GM23338 (cell line): Measurements from ENCODE around the gene RAPGEFL1. TPM values are rescaled to one million over a fixed set of nuclear protein-coding genes. Genes with fewer than 3 reads are reported as not detected.

Source experiments
- ATAC-seq: fragments of 200-7000 bp; cut with Tn5 transposase; 3 replicates; pipeline ENCODE4 v1.9.1; 2020
- DNase-seq: peaks from one replicate; pipeline ENCODE4 v3.0.0-alpha.2; 2015; ENCODE audit warnings: low spot score
- H2AFZ ChIP-seq: fragments of 200-600 bp; sonication (generic); 2 replicates; pipeline ENCODE4 v1.8.0; 2016; ENCODE audit warnings: antibody characterized with exemption, mild to moderate bottlenecking, moderate library complexity
- H3F3A ChIP-seq: fragments of 200-600 bp; sonication (generic); replicated peaks from 2 replicates; pipeline ENCODE4 v1.8.0; 2017; ENCODE audit warnings: antibody characterized with exemption, mixed run types, low read depth
- H3K27ac ChIP-seq: fragments of 200-600 bp; sonication (generic); 2 replicates; pipeline ENCODE4 v1.6.1; 2016; ENCODE audit warnings: low read depth
- H3K27me3 ChIP-seq: fragments of 200-600 bp; sonication (generic); 2 replicates; pipeline ENCODE4 v1.8.0; 2016; ENCODE audit warnings: mild to moderate bottlenecking, mixed run types, moderate library complexity; ENCODE audit not compliant: insufficient read depth
- H3K36me3 ChIP-seq: fragments of 200-600 bp; sonication (generic); 2 replicates; pipeline ENCODE4 v1.8.0; 2016; ENCODE audit warnings: mild to moderate bottlenecking; ENCODE audit not compliant: insufficient read depth
- H3K4me1 ChIP-seq: fragments of 200-600 bp; sonication (generic); 2 replicates; pipeline ENCODE4 v1.8.0; 2016; ENCODE audit warnings: mild to moderate bottlenecking, moderate library complexity; ENCODE audit not compliant: insufficient read depth
- H3K4me2 ChIP-seq: fragments of 200-600 bp; sonication (generic); 2 replicates; pipeline ENCODE4 v1.7.1; 2017; ENCODE audit warnings: mixed run types
- H3K4me3 ChIP-seq: fragments of 200-600 bp; sonication (generic); 2 replicates; pipeline ENCODE4 v1.6.1; 2016; ENCODE audit warnings: mixed run types
- H3K79me2 ChIP-seq: fragments of 200-600 bp; sonication (generic); replicated peaks from 2 replicates; pipeline ENCODE4 v1.8.0; 2017; ENCODE audit warnings: mild to moderate bottlenecking; ENCODE audit not compliant: insufficient read depth
- H3K9me2 ChIP-seq: fragments of 200-600 bp; sonication (generic); 2 replicates; pipeline ENCODE4 v1.8.0; 2017; ENCODE audit not compliant: insufficient read depth
- H4K20me1 ChIP-seq: fragments of 200-600 bp; sonication (generic); replicated peaks from 2 replicates; pipeline ENCODE4 v1.8.0; 2017; ENCODE audit warnings: mild to moderate bottlenecking; ENCODE audit not compliant: insufficient read depth
- H3K27ac Mint-ChIP-seq: 2 replicates; pipeline ENCODE4 v1.8.0; 2020; ENCODE audit warnings: inconsistent platforms, mild to moderate bottlenecking, moderate library complexity, mixed read lengths
- H3K27me3 Mint-ChIP-seq: 3 replicates; pipeline ENCODE4 v1.8.0; 2022; ENCODE audit warnings: low read depth, mild to moderate bottlenecking, moderate library complexity, mixed read lengths, inconsistent platforms; ENCODE audit not compliant: insufficient read depth, poor library complexity
- H3K36me3 Mint-ChIP-seq: 3 replicates; pipeline ENCODE4 v1.8.0; 2021; ENCODE audit warnings: low read depth, mild to moderate bottlenecking, inconsistent platforms, moderate library complexity, mixed read lengths
- H3K4me1 Mint-ChIP-seq: 3 replicates; pipeline ENCODE4 v1.8.0; 2020; ENCODE audit warnings: mild to moderate bottlenecking, inconsistent platforms, mixed read lengths
- H3K4me3 Mint-ChIP-seq: 3 replicates; pipeline ENCODE4 v1.8.0; 2021; ENCODE audit warnings: moderate library complexity, mild to moderate bottlenecking, inconsistent platforms, mixed read lengths
- H3K9me3 Mint-ChIP-seq: 3 replicates; pipeline ENCODE4 v1.8.0; 2020; ENCODE audit warnings: moderate library complexity, mild to moderate bottlenecking, inconsistent platforms, mixed read lengths
- CREB1 ChIP-seq: fragments of 250-450 bp; sonication (Bioruptor Pico); IDR thresholded peaks from 2 replicates; pipeline ENCODE4 v1.5.0; 2020; ENCODE audit warnings: low read depth, mild to moderate bottlenecking, moderate library complexity
- CTCF ChIP-seq, 2 experiments: fragments of 200-600 bp in 1 of 2; sonication (generic) in 1 of 2; conservative IDR thresholded peaks; 2 replicates each; pipeline versions ENCODE4 v1.5.1 to v1.6.1; 2016 to 2017; ENCODE audit warnings: antibody characterized with exemption in 2 of 2, low read depth in 2 of 2, mild to moderate bottlenecking in 2 of 2, moderate library complexity in 1 of 2
- ETS1 ChIP-seq: IDR thresholded peaks from 2 replicates; pipeline ENCODE4 v1.6.1; 2016; ENCODE audit warnings: antibody characterized with exemption
- EZH2 ChIP-seq: fragments of 200-600 bp; sonication (generic); IDR thresholded peaks from one replicate; pipeline ENCODE4 v1.8.0; 2017; ENCODE audit warnings: antibody characterized with exemption, mild to moderate bottlenecking, low read depth; ENCODE audit not compliant: unreplicated experiment
- EZH2phosphoT487 ChIP-seq: fragments of 200-600 bp; sonication (generic); IDR thresholded peaks from one replicate; pipeline ENCODE4 v1.8.1; 2018; ENCODE audit warnings: antibody characterized with exemption; ENCODE audit not compliant: unreplicated experiment
- JUNB ChIP-seq: IDR thresholded peaks from one replicate; pipeline ENCODE4 v1.6.1; 2016; ENCODE audit warnings: antibody characterized with exemption; ENCODE audit not compliant: unreplicated experiment
- NANOG ChIP-seq: IDR thresholded peaks from 2 replicates; pipeline ENCODE4 v1.6.1; 2016; ENCODE audit warnings: antibody characterized with exemption, borderline replicate concordance
- POLR2AphosphoS5 ChIP-seq: IDR thresholded peaks from 2 replicates; pipeline ENCODE4 v1.6.1; 2016; ENCODE audit warnings: antibody characterized with exemption, low read depth
- REST ChIP-seq: IDR thresholded peaks from one replicate; pipeline ENCODE4 v1.6.1; 2018; ENCODE audit warnings: antibody characterized with exemption; ENCODE audit not compliant: unreplicated experiment
- STAT1 ChIP-seq: IDR thresholded peaks from one replicate; pipeline ENCODE4 v1.6.1; 2016; ENCODE audit warnings: antibody characterized with exemption; ENCODE audit not compliant: unreplicated experiment
- ZNF114 ChIP-seq: fragments of 250-450 bp; sonication (Bioruptor Pico); IDR thresholded peaks from 2 replicates; pipeline ENCODE4 v1.5.0; 2020; ENCODE audit warnings: mild to moderate bottlenecking, moderate library complexity
- ZNF331 ChIP-seq: fragments of 250-450 bp; sonication (Bioruptor Pico); IDR thresholded peaks from 2 replicates; pipeline ENCODE4 v1.5.0; 2020; ENCODE audit warnings: low read depth, mild to moderate bottlenecking, moderate library complexity
- ZNF462 ChIP-seq: fragments of 250-450 bp; sonication (Bioruptor Pico); IDR thresholded peaks from 2 replicates; pipeline ENCODE4 v1.5.0; 2020; ENCODE audit warnings: mild to moderate bottlenecking, moderate library complexity
- polyA plus RNA-seq: library from polyadenylated mRNA; unstranded; fragments of >200 nt; fragmentation: Nextera tagmentation; extraction: Ambion mirVana; gene quantifications from 2 replicates; pipeline ENCODE4 v1.2.1, GENCODE V29; 2016
- total RNA-seq: library from RNA; depleted of rRNA; stranded (reverse); fragments of >200 nt; shearing (Covaris generic); gene quantifications from 2 replicates; pipeline ENCODE4 v1.2.3, GENCODE V29; 2014

RAPGEFL1 gene
- total and polyA plus RNA-seq, 2 experiments from 2014 or later = 6.7 to 14.0 TPM

GRCh38 chr17:40190197-40191021, 13.1 kb downstream of the RAPGEFL1 start:
- peak overlapping the region; percentile 88 for H3K4me3 ChIP-seq
- DNase-seq = peak; percentile 84

More at GRCh38 chr17:40190197-40191021, 13.1 kb downstream of the RAPGEFL1 start:
- peak; percentile 85 for ATAC-seq
- peaks cover 3% of the 10 kb centered on the region for H3K27me3 Mint-ChIP-seq
- H3K27me3 ChIP-seq = peaks cover 5% of the 10 kb centered on the region; the same call in 1 of the 2 replicates
- H4K20me1 ChIP-seq = no peaks in the 10 kb centered on the region
- peaks cover 11% of the 10 kb centered on the region for H3K4me1 ChIP-seq
- H3K4me1 Mint-ChIP-seq = peaks cover 32% of the 10 kb centered on the region
- H3F3A ChIP-seq = peaks cover 11% of the 10 kb centered on the region; the same call in 1 of the 2 replicates
- H3K79me2 ChIP-seq = no peaks in the 10 kb centered on the region
- peak overlapping the region; percentile 94 for H3K4me2 ChIP-seq
- no peak overlapping the region for H3K27ac ChIP-seq
- H3K4me3 Mint-ChIP-seq = peak overlapping the region; percentile 83
- peak overlapping the region; percentile 83; the same call in 1 of the 2 replicates for H2AFZ ChIP-seq
- H3K9me2 ChIP-seq = no peaks in the 10 kb centered on the region
- TF ChIP-seq REST (no peak), CTCF (conservative IDR thresholded peaks at IDR 0.05; ENCODE audit: low read depth in 2 of 2) (peak; percentile 52 to 70), ZNF114 (no peak), CREB1 (CRISPR knock-in tag) (no peak), STAT1 (no peak), ZNF331 (CRISPR knock-in tag) (no peak), POLR2AphosphoS5 (peak; percentile 49; the same call in 1 of the 2 replicates), EZH2 (no peak), NANOG (no peak), ZNF462 (no peak), EZH2phosphoT487 (no peak), JUNB (no peak), ETS1 (no peak)
- H3K36me3 ChIP-seq = no peaks in the 10 kb centered on the region
- peak overlapping the region; percentile 77; the same call in 1 of the 2 replicates for H3K27ac Mint-ChIP-seq
- no peaks in the 10 kb centered on the region; the same call in 2 of the 3 replicates for H3K9me3 Mint-ChIP-seq
- H3K36me3 Mint-ChIP-seq = peaks cover 14% of the 10 kb centered on the region; the same call in 2 of the 3 replicates
